A673 (cell line): ENCODE measurements around the gene BPI.

Experiments
- CTCF ChIP-seq: fragments of 300-800, 200-600 bp; sonication (generic); conservative IDR thresholded peaks from 2 replicates; pipeline ENCODE4 v1.5.1; 2017; ENCODE audit warnings: low read depth, mild to moderate bottlenecking, antibody characterized with exemption, low read length, moderate library complexity, mixed read lengths
- EZH2 ChIP-seq: fragments of 200-600 bp; sonication (generic); IDR thresholded peaks from 2 replicates; pipeline ENCODE4 v1.6.1; 2017; ENCODE audit warnings: borderline replicate concordance, low read depth, mild to moderate bottlenecking, mixed read lengths, antibody characterized with exemption, low read length; ENCODE audit not compliant: poor library complexity, severe bottlenecking

DNA sequence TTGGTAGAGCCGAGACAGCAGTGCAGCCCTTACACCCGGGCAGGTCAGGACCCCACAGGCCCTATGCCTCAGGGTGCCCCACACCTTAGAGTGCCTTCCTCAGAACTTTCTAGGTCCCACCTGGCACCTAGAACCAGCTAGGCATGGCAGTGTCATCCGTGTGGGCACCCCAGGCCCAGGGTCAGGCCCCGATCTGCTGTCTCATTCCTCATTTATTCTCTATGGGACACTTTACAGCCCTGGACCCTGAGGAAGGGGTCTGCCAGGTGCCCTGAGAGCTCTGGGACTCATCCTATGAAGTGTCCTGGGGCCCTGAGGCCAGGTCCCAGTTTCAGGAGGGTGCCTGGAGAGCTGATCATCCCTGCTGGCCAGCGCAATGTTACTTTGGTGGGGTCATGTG lies 8.1 kb upstream of the BPI start:
- TF ChIP-seq CTCF (no peak), EZH2 (no peak)
